ENCODE results near the gene EXOC3L2.
A peak's percentile ranks its signal among the peaks of the same experiment; 100 is the strongest.

EXOC3L2 gene

GRCh38 chr19:45179072-45179891 is 65.9 kb downstream of the EXOC3L2 start:
- peak; percentile 80 for DNase-seq

DNA sequence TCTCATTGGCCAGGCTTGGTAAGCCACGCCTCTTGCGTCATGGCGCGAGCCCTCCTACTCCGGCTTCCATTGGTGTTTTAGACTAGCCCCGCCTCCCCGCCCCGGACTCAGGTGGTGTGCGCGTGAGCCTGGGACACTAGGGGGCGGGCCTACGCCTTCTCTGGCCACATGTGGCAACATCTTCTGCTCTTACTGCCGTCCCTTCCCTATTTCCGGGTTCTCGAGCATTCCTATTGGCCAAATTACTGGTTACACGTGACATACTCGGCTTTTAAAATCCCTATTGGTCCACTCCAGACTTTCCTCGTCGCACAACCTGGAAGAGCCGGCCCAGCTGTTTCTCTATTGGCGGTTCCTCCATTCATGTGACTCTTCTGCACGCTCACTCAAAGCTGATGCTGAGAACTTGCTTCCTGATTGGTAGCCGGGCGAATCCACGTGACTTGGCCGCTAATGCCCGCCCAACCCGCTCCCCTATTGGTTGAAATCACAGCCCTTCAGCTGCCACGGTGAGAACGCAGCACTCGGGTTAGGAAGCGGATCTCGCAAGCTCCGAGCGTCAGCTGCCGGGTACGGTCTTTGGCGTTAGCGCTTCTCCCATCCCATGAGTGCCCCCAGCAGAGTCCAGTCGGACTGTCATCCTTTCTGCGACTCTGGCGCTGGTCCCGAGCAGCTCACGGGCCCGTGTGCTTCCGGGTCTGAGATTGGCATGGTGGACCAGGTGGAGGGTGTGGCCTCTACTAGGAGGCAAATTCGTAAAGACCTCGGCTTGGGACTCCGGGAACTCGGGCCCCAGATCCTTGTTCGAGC is 66.7 kb downstream of the EXOC3L2 start, which contains the start of gene BLOC1S3:
BLOC1S3 (plus strand) TSS at position 523 of the 810 bp plus-strand sequence. CDS start 513 bp downstream, outside the sequence.
- peak; percentile 100 for DNase-seq

DNA sequence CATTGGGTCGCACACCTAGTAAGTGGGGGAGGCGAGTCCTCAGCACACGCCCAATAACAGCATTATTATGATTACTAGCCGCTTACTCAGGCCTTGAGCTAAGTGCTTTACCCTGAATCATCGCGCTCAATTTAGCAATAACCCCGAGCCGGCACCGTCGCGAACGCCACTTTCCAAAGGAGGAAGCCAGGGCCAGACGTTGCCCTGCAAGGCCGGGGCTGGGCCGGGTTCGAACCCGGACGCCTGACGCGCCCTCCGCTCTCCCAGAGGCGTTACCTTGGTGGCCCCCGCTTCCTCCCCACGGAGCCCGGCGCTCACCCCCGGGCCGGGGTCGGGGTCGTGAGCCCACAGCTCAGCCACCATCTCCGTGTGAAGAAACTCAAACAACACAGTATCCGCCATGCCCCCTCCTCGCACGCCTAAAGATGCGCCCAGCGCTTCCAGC is 67.4 kb downstream of the EXOC3L2 start, which contains the start of gene TRAPPC6A:
TRAPPC6A (minus strand) TSS at position 421 of the 445 bp plus-strand sequence; CDS start at position 402, 19 bp downstream.
- DNase-seq, result no peak

- no peak for DNase-seq
Observed at GRCh38 chr19:45175515-45176345, 69.5 kb downstream of the EXOC3L2 start.

GRCh38 chr19:45173816-45174215 is 71.4 kb downstream of the EXOC3L2 start:
- DNase-seq, result no peak

DNA sequence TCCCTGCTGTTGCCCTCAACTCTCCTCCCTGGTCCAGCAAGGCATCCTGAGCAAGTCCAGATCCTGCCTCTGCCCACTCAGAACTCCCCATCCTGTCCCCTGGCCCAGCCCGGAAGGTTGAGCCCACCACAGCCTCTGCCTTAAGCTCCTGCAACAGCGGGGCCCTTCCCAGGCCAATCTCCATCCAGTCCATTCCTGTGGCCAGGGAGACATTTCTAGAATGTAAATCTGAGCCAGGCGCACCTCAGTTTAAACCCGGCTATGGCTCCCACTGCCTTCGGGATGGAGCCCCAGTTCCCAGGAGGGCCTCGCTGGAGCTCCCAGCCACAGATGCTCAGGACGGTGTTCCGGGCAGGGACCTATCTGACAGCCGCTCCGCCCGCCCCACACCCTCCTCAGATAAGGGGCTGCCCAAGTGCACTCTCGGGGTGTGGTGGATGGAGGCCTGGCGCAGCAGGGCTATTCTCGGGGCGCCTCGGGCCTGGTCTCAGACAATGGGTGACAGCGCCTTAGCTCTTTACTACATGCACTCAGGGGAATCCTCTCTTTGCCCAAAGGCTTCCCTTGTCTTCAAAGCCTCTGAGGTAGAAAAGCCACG is 72.5 kb downstream of the EXOC3L2 start:
- no peak for DNase-seq

- peak; percentile 70 for DNase-seq
Observed at GRCh38 chr19:45172173-45172572, 73.0 kb downstream of the EXOC3L2 start.

GRCh38 chr19:45171211-45171623 is 74.0 kb downstream of the EXOC3L2 start:
- DNase-seq, result peak; percentile 80

- DNase-seq, result no peak
Observed at GRCh38 chr19:45170146-45171106, 74.8 kb downstream of the EXOC3L2 start.

GRCh38 chr19:45169602-45170001 is 75.6 kb downstream of the EXOC3L2 start:
- no peak for DNase-seq

GRCh38 chr19:45168767-45169351 is 76.3 kb downstream of the EXOC3L2 start:
- no peak for DNase-seq

- no peak for DNase-seq
Observed at GRCh38 chr19:45166723-45167252, 78.4 kb downstream of the EXOC3L2 start.

DNA sequence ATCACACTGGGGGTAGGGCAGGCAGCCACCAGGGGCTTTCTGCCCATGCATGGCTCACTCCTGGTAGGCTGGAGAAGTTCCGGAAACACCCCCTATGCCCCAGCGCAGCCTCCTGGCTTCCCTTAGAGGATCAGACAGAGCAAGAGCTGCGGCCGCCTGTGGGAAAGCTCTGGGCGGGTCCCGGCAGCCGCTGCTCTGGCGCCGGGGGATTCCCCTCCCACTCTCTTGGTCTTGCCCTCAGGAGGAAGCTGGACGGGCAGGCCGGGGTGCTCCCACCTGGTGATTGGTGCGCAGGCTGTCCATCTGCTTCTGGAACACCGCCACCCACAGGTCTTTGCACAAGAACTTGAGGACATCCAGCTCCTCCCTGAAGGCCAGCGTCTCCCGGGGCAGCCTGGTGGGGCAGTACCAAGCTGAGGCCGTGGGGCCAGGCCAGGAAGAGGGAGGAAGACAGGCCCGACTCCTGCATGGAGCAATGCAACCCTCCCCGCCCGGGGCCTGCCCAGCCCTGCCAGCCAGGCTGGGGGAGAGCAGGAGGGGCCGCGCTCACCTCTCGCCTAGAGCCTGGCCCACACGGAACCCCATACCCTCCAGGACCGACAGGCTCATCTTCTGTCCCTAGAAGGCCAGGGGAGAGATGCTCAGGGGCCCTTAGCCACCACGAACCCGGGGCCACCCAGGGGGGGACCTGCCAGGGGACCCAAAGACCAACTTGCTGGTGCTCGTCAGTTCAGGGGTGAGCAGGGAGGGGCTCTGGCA is 80.5 kb downstream of the EXOC3L2 start:
- DNase-seq, result peak; percentile 84

GRCh38 chr19:45163751-45164460 is 81.3 kb downstream of the EXOC3L2 start:
- DNase-seq, result no peak

- DNase-seq, result no peak
Observed at GRCh38 chr19:45163156-45163555, 82.1 kb downstream of the EXOC3L2 start.

GRCh38 chr19:45162608-45163143 is 82.5 kb downstream of the EXOC3L2 start:
- DNase-seq, result no peak

All from activated effector memory CD4-positive, alpha-beta T cell treated with anti-CD3 and anti-CD28 coated beads, Interleukin-2, amount 50 U/mL, for 16 hours (primary cell).